SK-MEL-5 (cell line): ENCODE measurements around the gene ADGRV1. TPM values are rescaled to one million over a fixed set of nuclear protein-coding genes. Genes with fewer than 3 reads are reported as not detected.
A peak's percentile ranks its signal among the peaks of the same experiment; 100 is the strongest.
"Not testable (repeated sequence)": the region's sequence is repeated elsewhere in the genome, so short reads cannot be mapped to it uniquely, and the experiment has no call there.

Source experiments
- DNase-seq: peaks from one replicate; pipeline ENCODE4 v3.0.0-alpha.2; 2016; ENCODE audit warnings: low read depth, low spot score
- in situ Hi-C: cut with HindIII; loops from 2 replicates; pipeline ENCODE4 v1.10.0; 2016; ENCODE audit warnings: low sequenced_read_pairs, high pct_unique_total_duplicates, low pct_unique_long_range_greater_than_20kb
- total RNA-seq: library from RNA; depleted of rRNA; stranded (reverse); fragments of >200 nt; shearing (Covaris generic); gene quantifications from 2 replicates; pipeline ENCODE4 v1.2.3, GENCODE V29; 2014

The ADGRV1 gene
- total RNA-seq, 1 experiment from 2014 or later = 0.58 TPM

- no peak for DNase-seq
- in situ Hi-C loops = no loop called here
Observed at GRCh38 chr5:90921418-90921973, 362.9 kb downstream of the ADGRV1 start.

GRCh38 chr5:90924222-90924621 lies 365.6 kb downstream of the ADGRV1 start:
- in situ Hi-C loops, DNase-seq: not testable (repeated sequence)

GRCh38 chr5:90929013-90929839 lies 370.6 kb downstream of the ADGRV1 start:
- DNase-seq, in situ Hi-C loops: not testable (repeated sequence)

GRCh38 chr5:90930062-90930461 lies 371.5 kb downstream of the ADGRV1 start:
- no peak for DNase-seq
- in situ Hi-C loops = no loop called here

- no peak for DNase-seq
- in situ Hi-C loops = no loop called here
Observed at GRCh38 chr5:90930756-90931431, 372.3 kb downstream of the ADGRV1 start.

- in situ Hi-C loops = no loop called here
- peak; percentile 82 for DNase-seq
Observed at GRCh38 chr5:90932052-90932699, 373.6 kb downstream of the ADGRV1 start.

GRCh38 chr5:90933298-90933697 lies 374.7 kb downstream of the ADGRV1 start:
- no peak for DNase-seq
- in situ Hi-C loops = no loop called here

GRCh38 chr5:90934091-90934719 lies 375.6 kb downstream of the ADGRV1 start:
- no peak for DNase-seq
- in situ Hi-C loops = no loop called here

GRCh38 chr5:90934738-90935137 lies 376.1 kb downstream of the ADGRV1 start:
- no peak for DNase-seq
- in situ Hi-C loops = no loop called here

GRCh38 chr5:90939211-90939610 lies 380.6 kb downstream of the ADGRV1 start:
- DNase-seq = no peak
- in situ Hi-C loops = no loop called here

GRCh38 chr5:90940227-90940995 lies 381.8 kb downstream of the ADGRV1 start:
- peak; percentile 38 for DNase-seq
- in situ Hi-C loops = no loop called here

- in situ Hi-C loops = no loop called here
- DNase-seq = no peak
Observed at GRCh38 chr5:90941002-90941720, 382.6 kb downstream of the ADGRV1 start.

GRCh38 chr5:90944116-90944515 lies 385.5 kb downstream of the ADGRV1 start:
- in situ Hi-C loops = no loop called here
- DNase-seq = no peak

GRCh38 chr5:90947667-90948066 lies 389.1 kb downstream of the ADGRV1 start:
- in situ Hi-C loops = no loop called here
- DNase-seq = no peak

- in situ Hi-C loops = no loop called here
Observed at GRCh38 chr5:90948969-90949368, 390.4 kb downstream of the ADGRV1 start.

GRCh38 chr5:90949469-90950358 lies 391.1 kb downstream of the ADGRV1 start:
- DNase-seq = no peak
- in situ Hi-C loops = no loop called here

More at GRCh38 chr5:90948969-90949368, 390.4 kb downstream of the ADGRV1 start:
- no peak for DNase-seq
